Prostate gland (tissue), 2 donors: Measurements from ENCODE around the gene BLNK. TPM values are rescaled to one million over a fixed set of nuclear protein-coding genes. Genes with fewer than 3 reads are reported as not detected.

Experiments used
- DNase-seq: peaks from one replicate; pipeline ENCODE4 v3.0.0-alpha.2; 2019; ENCODE audit warnings: low spot score
- H3K27ac ChIP-seq, 2 donors: fragments of 200-600 bp; sonication (generic); 2 replicates each; pipeline ENCODE4 v1.5.1; 2017 to 2019
- H3K27me3 ChIP-seq: fragments of 200-600 bp; sonication (generic); replicated peaks from 2 replicates; pipeline ENCODE4 v1.5.1; 2019; ENCODE audit not compliant: insufficient read depth
- H3K36me3 ChIP-seq, 2 donors: fragments of 200-600 bp; sonication (generic); 1 replicate in 1 of 2; 2 replicates in 1 of 2; pipeline versions ENCODE4 v1.5.1 to v1.8.1; 2017 to 2019
- H3K4me1 ChIP-seq: fragments of 200-600 bp; sonication (generic); replicated peaks from 2 replicates; pipeline ENCODE4 v1.5.1; 2019
- H3K4me3 ChIP-seq, 2 donors: fragments of 200-600 bp; sonication (generic); 2 replicates each; pipeline ENCODE4 v1.5.1; 2017 to 2019
- H3K9me3 ChIP-seq: fragments of 200-600 bp; sonication (generic); 2 replicates; pipeline ENCODE4 v1.5.1; 2017
- CTCF ChIP-seq, 4 experiments: fragments of 200-600 bp in 2 of 4; fragments of 450-650 bp in 2 of 4; sonication (generic) in 2 of 4; IDR thresholded peaks; 1 replicate in 3 of 4; 2 replicates in 1 of 4; pipeline ENCODE4 v1.5.1; 2016 to 2019; ENCODE audit warnings: antibody characterized with exemption in 4 of 4, mild to moderate bottlenecking in 2 of 4, moderate library complexity in 2 of 4
- POLR2A ChIP-seq: fragments of 450-650 bp; IDR thresholded peaks from one replicate; pipeline ENCODE4 v1.6.1; 2016; ENCODE audit warnings: antibody characterized with exemption, mild to moderate bottlenecking
- POLR2AphosphoS5 ChIP-seq: sonication (generic); formaldehyde crosslinking; IDR thresholded peaks from one replicate; pipeline ENCODE4 v1.6.1; 2017; ENCODE audit warnings: antibody characterized with exemption
- WGBS: methylation state at CpG from one replicate; pipeline ENCODE4 v1.1.5; 2018; 5-methylcytosine and 5-hydroxymethylcytosine counted together
- intact Hi-C: fragments of 100-400 bp; cut with DNase I; formaldehyde crosslinking; loops from one replicate; pipeline ENCODE4 v1.14.2; 2022
- total RNA-seq, 2 donors: library from RNA; depleted of rRNA; stranded (reverse); fragments of >200 nt; gene quantifications; one replicate each; pipeline ENCODE4 v1.1.0, GENCODE V29; 2016

The BLNK gene
- total RNA-seq, 2 donors from 2014 or later: 4.8 to 8.2 TPM

- WGBS: 56% methylated on average over 4 of the region's 4 CpGs
- H3K4me3 ChIP-seq: no peak overlapping the region
- no peaks in the 10 kb centered on the region for H3K9me3 ChIP-seq
- intact Hi-C loops: no loop called here
- no peaks in the 10 kb centered on the region for H3K36me3 ChIP-seq
- DNase-seq: no peak
- H3K4me1 ChIP-seq: no peaks in the 10 kb centered on the region
- TF ChIP-seq CTCF (IDR thresholded peaks at IDR 0.05): no peak
- no peak for TF ChIP-seq POLR2AphosphoS5
- TF ChIP-seq POLR2A: no peak
- no peak overlapping the region for H3K27ac ChIP-seq
- H3K27me3 ChIP-seq: no peaks in the 10 kb centered on the region
These were observed 13.4 kb downstream of the BLNK start for GRCh38 chr10:96257944-96258343.

- Histone ChIP-seq H3K27ac (no peak overlapping the region), H3K27me3 (no peaks in the 10 kb centered on the region), H3K9me3 (no peaks in the 10 kb centered on the region), H3K4me3 (no peak overlapping the region), H3K36me3 (no peaks in the 10 kb centered on the region), H3K4me1 (no peaks in the 10 kb centered on the region)
- intact Hi-C loops: no loop called here
- TF ChIP-seq POLR2AphosphoS5: no peak
- TF ChIP-seq POLR2A: no peak
- TF ChIP-seq CTCF (IDR thresholded peaks at IDR 0.05): no peak
- no peak for DNase-seq
- WGBS: 46% methylated on average over 6 of the region's 6 CpGs
These were observed 15.6 kb downstream of the BLNK start for GRCh38 chr10:96255549-96256333.

GRCh38 chr10:96254976-96255375, 16.4 kb downstream of the BLNK start:
- no peaks in the 10 kb centered on the region for H3K36me3 ChIP-seq
- TF ChIP-seq POLR2AphosphoS5 (no peak), CTCF (IDR thresholded peaks at IDR 0.05) (no peak), POLR2A (no peak)
- intact Hi-C loops: no loop called here
- DNase-seq: no peak
- no peaks in the 10 kb centered on the region for H3K27me3 ChIP-seq
- H3K9me3 ChIP-seq: no peaks in the 10 kb centered on the region
- H3K4me3 ChIP-seq: no peak overlapping the region
- WGBS: 78% methylated on average over 5 of the region's 5 CpGs
- no peaks in the 10 kb centered on the region for H3K4me1 ChIP-seq
- no peak overlapping the region for H3K27ac ChIP-seq

GRCh38 chr10:96252730-96253129, 18.6 kb downstream of the BLNK start:
- no peak for DNase-seq

More at GRCh38 chr10:96252730-96253129, 18.6 kb downstream of the BLNK start:
- intact Hi-C loops: no loop called here
- WGBS: 94% methylated on average over 5 of the region's 5 CpGs
- no peaks in the 10 kb centered on the region for H3K4me1 ChIP-seq
- no peaks in the 10 kb centered on the region for H3K9me3 ChIP-seq
- no peak overlapping the region for H3K27ac ChIP-seq
- TF ChIP-seq CTCF (IDR thresholded peaks at IDR 0.05) (no peak), POLR2AphosphoS5 (no peak), POLR2A (no peak)
- no peaks in the 10 kb centered on the region for H3K27me3 ChIP-seq
- no peak overlapping the region for H3K4me3 ChIP-seq
- no peaks in the 10 kb centered on the region for H3K36me3 ChIP-seq
